ENCODE results near the gene DGKI. TPM values are rescaled to one million over a fixed set of nuclear protein-coding genes. Genes with fewer than 3 reads are reported as not detected.

Gene DGKI
- total RNA-seq, 1 experiment from 2014 or later: 0.41 TPM

DNA sequence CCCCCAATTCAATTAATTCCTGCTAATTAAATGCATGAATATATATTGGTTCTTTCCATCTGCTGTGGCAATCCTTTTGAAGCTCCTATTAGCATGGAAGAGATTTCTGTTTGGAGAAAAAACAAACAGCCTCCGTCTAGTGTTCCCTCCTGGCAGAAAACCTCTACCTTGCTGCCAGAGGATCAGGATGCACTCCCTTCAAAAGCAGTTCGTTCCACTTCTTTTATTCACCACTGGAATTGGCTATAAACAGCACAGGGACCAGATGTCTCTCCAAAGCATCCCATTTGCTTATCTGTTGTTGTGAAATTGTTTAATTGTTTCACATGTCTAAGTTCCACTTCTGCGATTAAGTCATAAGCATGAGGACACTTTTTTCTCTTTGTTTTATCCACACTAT is 425.4 kb downstream of the DGKI start:
- H3K4me1 ChIP-seq (replicated peaks; ENCODE audit: insufficient read depth): no peaks in the 10 kb centered on the region
- no peak overlapping the region for H3K4me3 ChIP-seq
- no peak overlapping the region for H2AFZ ChIP-seq
- intact Hi-C loops (cut with micrococcal nuclease; ENCODE audit: unreplicated experiment): no loop called here
- no peaks in the 10 kb centered on the region for H4K20me1 ChIP-seq (ENCODE audit: insufficient read depth)
- ChIA-PET POLR2A (ENCODE audit: unreplicated experiment) (no interaction called here), CTCF (no interaction called here)
- TF ChIP-seq, protein P1, sequence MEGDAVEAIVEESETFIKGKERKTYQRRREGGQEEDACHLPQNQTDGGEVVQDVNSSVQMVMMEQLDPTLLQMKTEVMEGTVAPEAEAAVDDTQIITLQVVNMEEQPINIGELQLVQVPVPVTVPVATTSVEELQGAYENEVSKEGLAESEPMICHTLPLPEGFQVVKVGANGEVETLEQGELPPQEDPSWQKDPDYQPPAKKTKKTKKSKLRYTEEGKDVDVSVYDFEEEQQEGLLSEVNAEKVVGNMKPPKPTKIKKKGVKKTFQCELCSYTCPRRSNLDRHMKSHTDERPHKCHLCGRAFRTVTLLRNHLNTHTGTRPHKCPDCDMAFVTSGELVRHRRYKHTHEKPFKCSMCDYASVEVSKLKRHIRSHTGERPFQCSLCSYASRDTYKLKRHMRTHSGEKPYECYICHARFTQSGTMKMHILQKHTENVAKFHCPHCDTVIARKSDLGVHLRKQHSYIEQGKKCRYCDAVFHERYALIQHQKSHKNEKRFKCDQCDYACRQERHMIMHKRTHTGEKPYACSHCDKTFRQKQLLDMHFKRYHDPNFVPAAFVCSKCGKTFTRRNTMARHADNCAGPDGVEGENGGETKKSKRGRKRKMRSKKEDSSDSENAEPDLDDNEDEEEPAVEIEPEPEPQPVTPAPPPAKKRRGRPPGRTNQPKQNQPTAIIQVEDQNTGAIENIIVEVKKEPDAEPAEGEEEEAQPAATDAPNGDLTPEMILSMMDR (conservative IDR thresholded peaks at IDR 0.05): no peak
- no peak for TF ChIP-seq EZH2 (IDR thresholded peaks at IDR 0.05; ENCODE audit: low read depth)
- H3K36me3 ChIP-seq (ENCODE audit: low read depth): no peaks in the 10 kb centered on the region
- BruUV-seq (replicated peaks): no TSS peak
- no peaks in the 10 kb centered on the region for H3K79me2 ChIP-seq (ENCODE audit: low read depth)
- H3K27ac ChIP-seq: no peak overlapping the region
- H3K9me3 ChIP-seq (ENCODE audit: insufficient read depth, low read depth): no peaks in the 10 kb centered on the region
- no peaks in the 10 kb centered on the region for H3K9me2 ChIP-seq (ENCODE audit: insufficient read depth)
- H3F3A ChIP-seq (ENCODE audit: insufficient read depth, low read depth): no peaks in the 10 kb centered on the region
- no peak overlapping the region for H3K4me2 ChIP-seq
- no peak for DNase-seq
- H3K27me3 ChIP-seq (ENCODE audit: insufficient read depth, low read depth): no peaks in the 10 kb centered on the region

DNA sequence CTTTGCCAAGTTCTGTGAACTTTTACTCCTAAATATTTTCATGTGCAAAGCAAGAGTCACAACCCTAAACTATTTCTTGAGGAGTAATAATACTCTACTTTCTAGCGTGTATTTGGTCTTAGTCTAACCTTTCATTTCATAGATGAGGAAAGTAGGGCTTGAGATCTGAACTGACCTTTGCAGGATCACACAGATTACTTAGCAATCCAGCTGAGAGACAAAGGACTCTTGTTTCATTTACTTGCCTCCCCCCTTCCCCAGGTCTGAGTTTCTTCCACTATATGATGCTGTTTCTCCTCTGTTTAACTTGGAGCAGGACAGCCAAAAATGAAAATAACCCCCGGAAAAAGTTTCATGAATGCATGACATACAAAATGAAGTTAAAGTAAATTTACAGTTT is 427.9 kb downstream of the DGKI start:
- Histone ChIP-seq H3K9me3 (ENCODE audit: insufficient read depth, low read depth) (no peaks in the 10 kb centered on the region), H3K4me3 (no peak overlapping the region), H2AFZ (no peak overlapping the region), H4K20me1 (ENCODE audit: insufficient read depth) (no peaks in the 10 kb centered on the region), H3K4me1 (replicated peaks; ENCODE audit: insufficient read depth) (no peaks in the 10 kb centered on the region), H3K9me2 (ENCODE audit: insufficient read depth) (peaks cover 3% of the 10 kb centered on the region; the same call in 1 of the 2 replicates), H3K36me3 (ENCODE audit: low read depth) (no peaks in the 10 kb centered on the region), H3K27ac (no peak overlapping the region), H3F3A (ENCODE audit: insufficient read depth, low read depth) (no peaks in the 10 kb centered on the region), H3K79me2 (ENCODE audit: low read depth) (no peaks in the 10 kb centered on the region), H3K4me2 (no peak overlapping the region), H3K27me3 (ENCODE audit: insufficient read depth, low read depth) (no peaks in the 10 kb centered on the region)
- intact Hi-C loops (cut with micrococcal nuclease; ENCODE audit: unreplicated experiment): no loop called here
- no peak for TF ChIP-seq EZH2 (IDR thresholded peaks at IDR 0.05; ENCODE audit: low read depth)
- TF ChIP-seq, protein P1 (conservative IDR thresholded peaks at IDR 0.05): no peak
- no peak for DNase-seq
- ChIA-PET CTCF (no interaction called here), POLR2A (ENCODE audit: unreplicated experiment) (no interaction called here)
- no TSS peak for BruUV-seq (replicated peaks)

DNA sequence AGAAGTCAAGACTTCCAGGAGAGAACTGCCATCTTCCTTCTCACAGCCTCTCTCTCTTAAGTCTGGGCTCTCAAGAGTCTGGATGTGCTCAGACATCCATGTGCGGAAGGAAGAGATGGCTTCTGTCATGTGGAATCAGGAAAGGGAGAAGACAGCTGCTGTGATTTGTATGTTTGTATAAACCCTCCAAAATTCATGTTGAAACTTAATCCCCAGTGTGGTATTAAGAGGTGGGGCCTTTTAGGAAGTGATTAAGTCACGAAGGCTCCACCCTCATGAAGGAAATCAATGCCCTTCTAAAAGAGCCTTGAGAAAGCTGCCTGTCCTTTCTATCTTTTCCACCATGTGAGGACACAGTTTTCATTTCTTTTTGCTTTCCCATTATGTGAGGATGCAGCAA is 429.3 kb downstream of the DGKI start:
- Histone ChIP-seq H3K27ac (no peak overlapping the region), H2AFZ (no peak overlapping the region), H4K20me1 (ENCODE audit: insufficient read depth) (no peaks in the 10 kb centered on the region), H3K9me3 (ENCODE audit: insufficient read depth, low read depth) (no peaks in the 10 kb centered on the region), H3F3A (ENCODE audit: insufficient read depth, low read depth) (no peaks in the 10 kb centered on the region), H3K36me3 (ENCODE audit: low read depth) (no peaks in the 10 kb centered on the region), H3K4me1 (replicated peaks; ENCODE audit: insufficient read depth) (no peaks in the 10 kb centered on the region), H3K4me2 (no peak overlapping the region), H3K79me2 (ENCODE audit: low read depth) (no peaks in the 10 kb centered on the region), H3K27me3 (ENCODE audit: insufficient read depth, low read depth) (no peaks in the 10 kb centered on the region), H3K4me3 (no peak overlapping the region), H3K9me2 (ENCODE audit: insufficient read depth) (peaks cover 3% of the 10 kb centered on the region; the same call in 1 of the 2 replicates)
- CTCF ChIA-PET: no interaction called here
- intact Hi-C loops (cut with micrococcal nuclease; ENCODE audit: unreplicated experiment): no loop called here
- no peak for DNase-seq
- POLR2A ChIA-PET (ENCODE audit: unreplicated experiment): no interaction called here
- TF ChIP-seq, protein P1 (conservative IDR thresholded peaks at IDR 0.05): no peak
- no peak for TF ChIP-seq EZH2 (IDR thresholded peaks at IDR 0.05; ENCODE audit: low read depth)
- no TSS peak for BruUV-seq (replicated peaks)
